Measurements from ENCODE around the gene LIPH. TPM values are rescaled to one million over a fixed set of nuclear protein-coding genes. Genes with fewer than 3 reads are reported as not detected.

LIPH gene
- total RNA-seq, result 0.43 and 1.4 TPM in 2 replicates

DNA sequence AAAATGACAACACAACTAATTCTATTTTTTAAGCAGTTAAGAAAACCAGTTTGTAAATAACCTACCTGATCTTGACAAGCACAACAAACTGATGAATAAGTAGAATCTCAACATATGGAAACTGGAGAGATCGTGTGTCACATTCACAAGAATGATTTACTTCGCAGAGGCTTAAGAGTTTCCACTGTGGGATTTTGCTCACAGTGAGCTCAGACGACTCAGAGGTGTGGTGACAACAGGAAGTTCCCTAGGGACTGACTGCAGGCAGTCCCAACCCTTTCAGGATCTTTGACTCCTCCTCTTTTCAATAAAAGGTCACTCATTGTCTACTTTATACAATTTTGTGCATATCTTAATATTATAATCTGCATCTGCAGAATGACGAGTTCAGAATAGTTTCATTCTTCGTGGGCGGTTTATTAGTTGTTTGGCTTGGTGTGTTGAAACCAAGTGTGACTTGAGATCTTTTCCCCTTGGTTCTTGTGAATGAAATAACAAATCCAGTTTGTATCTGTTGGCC is at the start of gene LIPH:
LIPH (minus strand) TSS at position 231 of the 520 bp plus-strand sequence; CDS start at position 114, 117 bp downstream.

DNA sequence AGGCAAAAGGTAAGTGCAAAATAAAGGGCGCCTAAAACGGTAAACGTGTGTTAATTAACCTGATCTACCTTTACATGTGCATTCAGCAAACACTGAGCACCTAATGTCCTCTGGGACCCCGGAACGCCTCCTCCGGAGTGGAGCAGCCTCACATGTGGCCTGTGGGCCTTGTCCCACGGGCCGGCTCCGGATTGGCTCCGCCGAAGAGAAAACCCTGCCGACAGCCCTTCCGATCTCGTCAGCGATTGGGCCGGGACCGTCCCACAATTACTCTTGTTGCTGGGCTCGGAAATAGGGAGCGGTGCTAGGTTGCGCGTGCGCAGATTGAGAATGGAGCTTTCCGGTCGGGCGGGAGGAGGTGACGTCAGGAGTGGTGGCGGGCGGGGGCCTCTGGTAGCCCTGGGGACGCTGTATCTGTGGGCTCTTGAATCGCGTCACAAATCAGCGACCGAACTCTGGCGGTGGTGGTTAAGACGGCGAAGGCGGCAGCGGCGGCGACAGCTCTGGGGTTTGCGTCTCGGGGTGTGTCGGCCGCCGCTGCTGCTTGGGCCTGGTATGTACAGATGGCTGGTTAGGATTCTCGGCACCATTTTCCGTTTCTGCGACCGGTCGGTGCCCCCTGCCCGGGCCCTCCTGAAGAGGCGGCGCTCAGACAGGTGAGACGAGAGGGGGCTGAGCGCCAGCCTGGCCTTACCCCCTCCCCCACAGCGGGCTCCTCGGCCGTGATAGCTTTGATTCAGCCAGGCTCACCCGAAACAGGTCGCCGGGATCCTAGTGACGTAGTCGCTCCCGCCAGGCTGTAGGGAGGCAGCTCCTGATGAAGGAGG is 33.7 kb upstream of the LIPH start, which contains the start of gene SENP2:
SENP2 (plus strand) TSS at position 437 of the 827 bp plus-strand sequence; CDS start at position 556, 119 bp downstream.

DNA sequence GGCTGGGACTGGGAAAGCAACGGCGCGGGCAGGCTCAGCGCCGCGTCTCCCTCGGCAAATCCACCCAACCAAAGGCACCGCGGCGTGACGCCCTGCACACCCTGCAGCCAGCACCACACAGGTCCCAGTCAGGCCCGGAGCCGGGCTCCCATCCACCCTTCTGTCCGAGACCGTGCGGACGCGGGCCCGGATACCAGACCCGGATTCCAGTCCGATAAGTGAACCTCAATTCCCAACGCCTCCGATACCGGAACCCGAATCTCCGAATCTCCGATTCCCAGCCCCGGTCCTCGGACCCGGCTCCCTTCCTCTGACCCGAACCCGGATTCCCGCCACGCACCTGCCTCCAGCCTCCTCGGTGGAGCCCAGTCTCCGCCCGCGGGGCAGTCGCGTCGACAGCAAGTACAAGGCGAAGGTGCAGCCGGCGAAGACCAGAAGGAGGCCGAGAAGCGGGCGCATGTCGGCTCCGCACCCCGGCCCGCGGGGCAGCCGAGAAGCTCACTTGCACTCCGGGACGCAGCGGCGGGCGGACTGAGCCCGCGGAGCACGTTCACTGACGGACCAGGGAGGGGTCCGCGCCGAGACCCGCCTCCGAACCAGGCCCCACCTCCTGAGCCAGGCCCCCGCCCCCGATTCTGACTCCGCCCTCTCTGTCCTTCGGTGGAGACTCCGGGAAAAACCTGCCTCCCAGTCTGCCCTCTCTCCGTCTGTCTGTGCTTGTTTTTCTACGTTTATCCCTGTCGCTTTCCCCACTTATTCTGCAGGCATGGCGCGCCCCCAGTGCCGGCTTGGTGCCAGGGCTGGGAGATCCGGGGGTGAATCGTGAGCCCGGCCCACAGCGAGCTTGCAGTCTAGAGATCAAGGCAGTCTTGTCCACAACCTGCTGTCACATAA is 53.6 kb downstream of the LIPH start, which contains the start of gene TMEM41A:
TMEM41A (minus strand) TSS at position 533 of the 894 bp plus-strand sequence; CDS start at position 459, 74 bp downstream.

Other genes starting within 250 kb of the LIPH start
- 15.5 and 17.1 TPM in 2 replicates for gene MAP3K13, start 189.5 kb downstream of the LIPH start, total RNA-seq
- 13.6 and 15.2 TPM in 2 replicates for gene TMEM41A, start 53.6 kb downstream of the LIPH start, total RNA-seq
- 28.2 and 36.8 TPM in 2 replicates for gene SENP2, start 33.7 kb upstream of the LIPH start, total RNA-seq